Loucy (cell line): ENCODE results near the gene MATR3.

Source experiments
- H2AFZ ChIP-seq: fragments of 200-600 bp; sonication (generic); 2 replicates; pipeline ENCODE4 v1.6.0; 2016; ENCODE audit warnings: antibody characterized with exemption, mild to moderate bottlenecking, low read length, moderate library complexity
- H3F3A ChIP-seq: fragments of 200-600 bp; 2 replicates; pipeline ENCODE4 v1.6.0; 2016; ENCODE audit warnings: antibody characterized with exemption, low read depth, mild to moderate bottlenecking
- H3K27me3 ChIP-seq: fragments of 200-600 bp; sonication (generic); 2 replicates; pipeline ENCODE4 v1.6.1; 2014; ENCODE audit warnings: low read length, mild to moderate bottlenecking; ENCODE audit not compliant: insufficient read depth, poor library complexity, severe bottlenecking
- H3K36me3 ChIP-seq: fragments of 200-600 bp; sonication (generic); 2 replicates; pipeline ENCODE4 v1.6.1; 2016; ENCODE audit warnings: low read length; ENCODE audit not compliant: insufficient read depth
- H3K4me1 ChIP-seq: fragments of 200-600 bp; sonication (generic); 2 replicates; pipeline ENCODE4 v1.5.1; 2014; ENCODE audit warnings: low read length, mild to moderate bottlenecking; ENCODE audit not compliant: insufficient read depth, poor library complexity, severe bottlenecking
- H3K4me2 ChIP-seq: fragments of 200-600 bp; sonication (generic); 2 replicates; pipeline ENCODE4 v1.6.0; 2014; ENCODE audit warnings: antibody characterized with exemption, low read length, low read depth, mild to moderate bottlenecking; ENCODE audit not compliant: poor library complexity, severe bottlenecking
- H3K4me3 ChIP-seq: fragments of 200-600 bp; sonication (generic); 2 replicates; pipeline ENCODE4 v1.5.1; 2014; ENCODE audit warnings: low read length, mild to moderate bottlenecking, mixed read lengths; ENCODE audit not compliant: poor library complexity, severe bottlenecking
- H3K79me2 ChIP-seq: fragments of 200-600 bp; sonication (generic); 2 replicates; pipeline ENCODE4 v1.6.1; 2014; ENCODE audit warnings: low read length; ENCODE audit not compliant: insufficient read depth
- H3K9ac ChIP-seq: fragments of 200-600 bp; sonication (generic); 2 replicates; pipeline ENCODE4 v1.6.0; 2014; ENCODE audit warnings: mild to moderate bottlenecking, low read depth, low read length, moderate library complexity; ENCODE audit not compliant: poor library complexity, severe bottlenecking
- H3K9me2 ChIP-seq: fragments of 200-600 bp; sonication (generic); replicated peaks from 2 replicates; pipeline ENCODE4 v1.6.1; 2016; ENCODE audit warnings: low read depth, low read length, mixed read lengths
- H3K9me3 ChIP-seq: fragments of 200-600 bp; sonication (generic); 2 replicates; pipeline ENCODE4 v1.6.1; 2014; ENCODE audit warnings: mild to moderate bottlenecking, antibody characterized with exemption, low read length, low read depth; ENCODE audit not compliant: insufficient read depth
- H4K20me1 ChIP-seq: fragments of 200-600 bp; sonication (generic); 2 replicates; pipeline ENCODE4 v1.6.0; 2014; ENCODE audit warnings: antibody characterized with exemption, low read length, mild to moderate bottlenecking; ENCODE audit not compliant: insufficient read depth, poor library complexity, severe bottlenecking
- CTCF ChIP-seq: fragments of 200-600 bp; sonication (generic); conservative IDR thresholded peaks from 2 replicates; pipeline ENCODE4 v1.5.1; 2014; ENCODE audit warnings: mild to moderate bottlenecking, antibody characterized with exemption, low read length
- EZH2phosphoT487 ChIP-seq: fragments of 200-600 bp; IDR thresholded peaks from 2 replicates; pipeline ENCODE4 v1.6.1; 2018; ENCODE audit warnings: antibody characterized with exemption, mild to moderate bottlenecking, moderate library complexity, borderline replicate concordance

The MATR3 gene

GRCh38 chr5:139297439-139298133, 4.0 kb downstream of the MATR3 start:
- H2AFZ ChIP-seq: no peak overlapping the region
- peak overlapping the region; percentile 99 for H3K9ac ChIP-seq
- peaks cover 11% of the 10 kb centered on the region for H3K27me3 ChIP-seq
- H3K79me2 ChIP-seq: peaks cover 95% of the 10 kb centered on the region
- H3K9me3 ChIP-seq: no peaks in the 10 kb centered on the region
- H3K4me1 ChIP-seq: peaks cover 41% of the 10 kb centered on the region
- no peaks in the 10 kb centered on the region for H3K9me2 ChIP-seq
- peaks cover 83% of the 10 kb centered on the region for H4K20me1 ChIP-seq
- H3K4me3 ChIP-seq: peak overlapping the region; percentile 95
- H3F3A ChIP-seq: no peaks in the 10 kb centered on the region
- H3K36me3 ChIP-seq: no peaks in the 10 kb centered on the region
- no peak for TF ChIP-seq CTCF
- TF ChIP-seq EZH2phosphoT487: no peak
- H3K4me2 ChIP-seq: peak overlapping the region; percentile 90

DNA sequence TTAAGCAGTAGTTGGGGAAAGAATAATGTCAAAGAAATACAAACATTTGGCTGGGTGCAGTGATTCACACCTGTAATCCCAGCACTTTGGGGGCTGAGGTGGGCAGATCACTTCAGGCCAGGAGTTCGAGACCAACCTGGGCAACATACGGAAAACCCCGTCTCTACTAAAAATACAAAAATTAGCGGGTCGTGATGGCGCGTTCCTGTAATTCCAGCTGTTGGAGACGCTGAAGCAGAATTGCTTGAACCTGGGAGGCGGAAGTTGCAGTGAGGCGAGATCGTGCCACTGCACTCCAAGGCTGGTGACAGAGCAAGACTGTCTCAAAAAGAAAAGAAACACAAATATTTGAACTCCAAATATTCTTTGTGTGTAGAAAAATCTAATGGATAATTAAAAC, 4.7 kb downstream of the MATR3 start:
- Histone ChIP-seq H3F3A (no peaks in the 10 kb centered on the region), H4K20me1 (peaks cover 89% of the 10 kb centered on the region), H3K9ac (peak overlapping the region; percentile 99), H3K9me2 (no peaks in the 10 kb centered on the region), H3K4me2 (peak overlapping the region; percentile 90), H3K79me2 (peaks cover 98% of the 10 kb centered on the region), H3K4me3 (peak overlapping the region; percentile 95), H3K4me1 (peaks cover 44% of the 10 kb centered on the region), H3K9me3 (no peaks in the 10 kb centered on the region), H3K36me3 (no peaks in the 10 kb centered on the region), H2AFZ (no peak overlapping the region), H3K27me3 (peaks cover 11% of the 10 kb centered on the region)
- TF ChIP-seq CTCF (no peak), EZH2phosphoT487 (no peak)

DNA sequence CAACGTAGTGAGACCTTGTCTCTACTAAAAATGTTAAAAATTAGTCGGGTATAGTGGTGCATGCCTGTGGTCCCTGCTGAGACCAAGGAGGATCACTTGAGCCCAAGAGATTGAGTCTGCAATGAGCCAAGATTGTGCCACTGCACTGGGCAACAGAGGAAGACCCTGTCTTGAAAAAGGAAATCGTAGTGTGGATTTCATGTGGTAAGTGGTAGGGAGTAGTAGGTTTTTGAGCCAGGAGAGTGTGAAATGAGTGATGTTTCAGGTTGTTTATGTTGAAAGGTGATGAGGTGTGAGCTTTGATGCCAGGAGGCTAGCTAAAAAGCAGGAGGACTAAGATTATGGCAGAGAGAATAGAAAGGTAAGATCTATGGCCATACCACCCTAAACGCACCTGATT, 5.9 kb downstream of the MATR3 start:
- Histone ChIP-seq H3F3A (no peaks in the 10 kb centered on the region), H3K9ac (no peak overlapping the region), H4K20me1 (peaks cover 98% of the 10 kb centered on the region), H3K4me1 (peaks cover 46% of the 10 kb centered on the region), H3K79me2 (peaks cover 100% of the 10 kb centered on the region), H3K9me2 (no peaks in the 10 kb centered on the region), H3K36me3 (no peaks in the 10 kb centered on the region), H3K4me3 (peak overlapping the region; percentile 95), H3K4me2 (peak overlapping the region; percentile 90), H3K9me3 (no peaks in the 10 kb centered on the region), H3K27me3 (peaks cover 4% of the 10 kb centered on the region), H2AFZ (no peak overlapping the region)
- TF ChIP-seq CTCF: no peak
- no peak for TF ChIP-seq EZH2phosphoT487
